ENCODE measurements around the gene LRRC71.

DNA sequence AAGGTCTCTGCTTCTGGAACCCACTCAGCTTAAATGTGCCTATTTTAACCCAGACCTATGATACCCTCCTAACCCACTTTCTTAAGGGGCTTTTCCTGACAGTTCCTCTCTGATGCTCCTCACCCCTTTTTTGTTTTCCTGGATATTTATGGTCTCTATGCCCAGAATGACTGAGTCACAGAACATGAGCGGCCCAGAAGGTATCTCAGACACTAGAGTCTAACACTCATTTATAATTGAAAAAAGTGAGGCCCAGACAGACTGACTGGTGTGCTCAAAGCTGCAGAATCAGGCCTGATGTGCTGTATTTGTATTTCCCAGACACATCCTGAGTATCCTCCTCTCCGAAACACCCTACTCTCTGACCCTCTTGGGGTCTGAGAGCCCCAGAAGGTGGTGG, 44.0 kb downstream of the LRRC71 start:
- TF ChIP-seq POLR2A (IDR thresholded peaks at IDR 0.05): no peak
- TF ChIP-seq, protein P1, sequence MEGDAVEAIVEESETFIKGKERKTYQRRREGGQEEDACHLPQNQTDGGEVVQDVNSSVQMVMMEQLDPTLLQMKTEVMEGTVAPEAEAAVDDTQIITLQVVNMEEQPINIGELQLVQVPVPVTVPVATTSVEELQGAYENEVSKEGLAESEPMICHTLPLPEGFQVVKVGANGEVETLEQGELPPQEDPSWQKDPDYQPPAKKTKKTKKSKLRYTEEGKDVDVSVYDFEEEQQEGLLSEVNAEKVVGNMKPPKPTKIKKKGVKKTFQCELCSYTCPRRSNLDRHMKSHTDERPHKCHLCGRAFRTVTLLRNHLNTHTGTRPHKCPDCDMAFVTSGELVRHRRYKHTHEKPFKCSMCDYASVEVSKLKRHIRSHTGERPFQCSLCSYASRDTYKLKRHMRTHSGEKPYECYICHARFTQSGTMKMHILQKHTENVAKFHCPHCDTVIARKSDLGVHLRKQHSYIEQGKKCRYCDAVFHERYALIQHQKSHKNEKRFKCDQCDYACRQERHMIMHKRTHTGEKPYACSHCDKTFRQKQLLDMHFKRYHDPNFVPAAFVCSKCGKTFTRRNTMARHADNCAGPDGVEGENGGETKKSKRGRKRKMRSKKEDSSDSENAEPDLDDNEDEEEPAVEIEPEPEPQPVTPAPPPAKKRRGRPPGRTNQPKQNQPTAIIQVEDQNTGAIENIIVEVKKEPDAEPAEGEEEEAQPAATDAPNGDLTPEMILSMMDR (IDR thresholded peaks at IDR 0.05): no peak

Data from lower leg skin (tissue), 3 donors.